HG02840 (cell line): ENCODE data around the gene RPS4Y2.

Experiments used
- ATAC-seq: cut with Tn5 transposase; IDR thresholded peaks from one replicate; pipeline ENCODE4 v1.9.1; 2021; ENCODE audit warnings: mild to moderate bottlenecking, moderate library complexity, moderate number of reproducible peaks; ENCODE audit not compliant: unreplicated experiment, low FRiP score

The RPS4Y2 gene

DNA sequence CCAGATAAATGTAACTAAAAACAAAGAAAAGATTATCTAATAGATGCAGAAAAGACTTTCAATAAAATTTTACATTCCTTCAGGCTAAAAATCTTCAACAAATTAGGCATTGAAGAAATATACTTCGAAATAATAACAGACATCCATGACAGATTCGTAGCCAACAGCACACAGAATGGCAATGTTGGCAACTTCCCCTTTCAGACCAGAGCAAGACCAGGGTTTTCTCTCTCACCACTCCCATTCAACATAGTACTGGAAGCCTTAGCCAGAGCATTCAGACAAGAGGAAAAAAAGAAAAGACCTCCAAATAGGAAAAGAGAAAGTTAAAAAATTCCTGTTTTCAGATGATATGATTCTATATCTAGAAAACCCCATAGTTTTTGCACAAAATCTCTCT is 61.2 kb downstream of the RPS4Y2 start:
- no peak for ATAC-seq
